Vagina (tissue), 2 donors: ENCODE data around the gene CDH4.

Experiments
- CTCF ChIP-seq, 3 experiments: fragments of 450-650 bp in 2 of 3; fragments of 200-600 bp in 1 of 3; sonication (generic) in 1 of 3; IDR thresholded peaks; one replicate each; pipeline ENCODE4 v1.5.1; 2017 to 2019; ENCODE audit warnings: antibody characterized with exemption in 3 of 3, mild to moderate bottlenecking in 2 of 3, moderate library complexity in 2 of 3
- POLR2AphosphoS5 ChIP-seq, 2 donors: sonication (generic); formaldehyde crosslinking; IDR thresholded peaks; one replicate each; pipeline ENCODE4 v1.9.0; 2017; ENCODE audit warnings: antibody characterized with exemption in 2 of 2, mild to moderate bottlenecking in 2 of 2, low read depth in 1 of 2; ENCODE audit not compliant: insufficient read depth in 1 of 2

- no peak for TF ChIP-seq CTCF (IDR thresholded peaks at IDR 0.05)
- TF ChIP-seq POLR2AphosphoS5 (IDR thresholded peaks at IDR 0.05; ENCODE audit: insufficient read depth in 1 of 2, low read depth in 1 of 2) = no peak
Measured at GRCh38 chr20:61835791-61836350, 583.8 kb downstream of the CDH4 start.
